Right ventricle myocardium inferior (tissue), 1 donor: ENCODE results near the gene STAMBPL1. TPM values are rescaled to one million over a fixed set of nuclear protein-coding genes. Genes with fewer than 3 reads are reported as not detected.
A peak's percentile ranks its signal among the peaks of the same experiment; 100 is the strongest.
"Not testable (repeated sequence)": the region's sequence is repeated elsewhere in the genome, so short reads cannot be mapped to it uniquely, and the experiment has no call there.

Experiments
- ATAC-seq: fragments of 200-7000 bp; cut with Tn5 transposase; one replicate; pipeline ENCODE4 v1.9.1; 2020; ENCODE audit warnings: mild to moderate bottlenecking, moderate library complexity
- DNase-seq: peaks from one replicate; pipeline ENCODE4 v3.0.0; 2021; ENCODE audit errors: missing footprints
- intact Hi-C: fragments of 100-400 bp; cut with DNase I; formaldehyde crosslinking; loops from one replicate; pipeline ENCODE4 v1.11.0; 2022
- total RNA-seq: library from RNA; stranded (reverse); fragmentation: NEBNext Ultra II Directional; extraction: Animal tissue kit (Norgen Biotek cat#: 25700); gene quantifications from one replicate; pipeline ENCODE4 v1.2.1, GENCODE V29; 2021
- donor health status: DM: no; HTN: yes; CAD: no; lungs with severe emphysema.

Gene STAMBPL1
- total RNA-seq, 1 donor from 2014 or later: 2.0 TPM

DNA sequence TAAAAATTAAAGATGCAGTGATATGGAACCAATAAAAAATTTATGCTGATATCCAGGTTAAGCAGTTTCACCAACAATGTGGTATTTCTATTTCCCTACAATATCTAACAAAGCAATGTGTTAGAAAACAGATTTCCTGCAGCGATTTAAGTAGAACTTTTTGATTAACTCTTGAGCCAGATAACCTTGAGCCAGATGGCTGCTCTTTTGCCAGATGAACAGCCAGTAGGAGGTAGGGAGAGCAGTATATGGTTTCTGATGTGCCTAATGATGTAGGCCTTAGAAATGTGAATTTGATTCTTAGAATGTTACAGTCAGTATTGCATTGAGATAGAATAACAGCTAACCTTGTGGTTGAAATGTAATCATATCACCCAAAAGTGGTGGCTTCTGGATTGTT is 31.1 kb downstream of the STAMBPL1 start:
- intact Hi-C loops: no loop called here
- DNase-seq (no peak), ATAC-seq (no peak)

DNA sequence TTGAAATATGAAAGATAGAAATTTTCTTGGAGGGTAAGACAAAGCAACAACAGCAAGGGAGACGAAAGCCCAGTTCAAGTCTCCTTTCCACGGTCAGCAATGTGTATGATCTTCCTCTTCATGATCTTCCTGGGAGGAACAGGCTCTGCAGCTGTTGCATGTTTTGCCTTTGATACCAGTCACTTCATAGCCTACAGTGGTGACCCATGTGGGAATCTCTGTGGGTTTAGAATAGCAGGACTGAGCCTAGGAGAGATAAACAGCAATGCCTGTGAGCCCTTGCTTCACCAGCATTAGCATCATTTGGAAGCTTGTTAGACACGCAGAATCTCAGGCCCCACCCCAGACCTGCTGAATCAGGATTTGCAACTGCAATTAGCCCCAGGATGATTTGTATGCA is 31.8 kb downstream of the STAMBPL1 start:
- intact Hi-C loops: no loop called here
- ATAC-seq: no peak
- DNase-seq: no peak

DNA sequence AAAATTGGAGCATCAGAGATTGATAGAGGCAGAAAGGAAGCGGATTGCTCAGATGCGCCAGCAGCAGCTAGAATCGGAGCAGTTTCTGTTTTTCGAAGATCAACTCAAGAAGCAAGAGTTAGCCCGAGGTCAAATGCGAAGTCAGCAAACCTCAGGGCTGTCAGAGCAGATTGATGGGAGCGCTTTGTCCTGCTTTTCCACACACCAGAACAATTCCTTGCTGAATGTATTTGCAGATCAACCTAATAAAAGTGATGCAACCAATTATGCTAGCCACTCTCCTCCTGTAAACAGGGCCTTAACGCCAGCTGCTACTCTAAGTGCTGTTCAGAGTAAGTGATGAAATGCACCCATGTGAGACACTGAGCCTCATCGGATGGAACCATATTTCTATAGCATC is 33.1 kb downstream of the STAMBPL1 start:
- intact Hi-C loops: no loop called here
- peak; percentile 46 for ATAC-seq

DNA sequence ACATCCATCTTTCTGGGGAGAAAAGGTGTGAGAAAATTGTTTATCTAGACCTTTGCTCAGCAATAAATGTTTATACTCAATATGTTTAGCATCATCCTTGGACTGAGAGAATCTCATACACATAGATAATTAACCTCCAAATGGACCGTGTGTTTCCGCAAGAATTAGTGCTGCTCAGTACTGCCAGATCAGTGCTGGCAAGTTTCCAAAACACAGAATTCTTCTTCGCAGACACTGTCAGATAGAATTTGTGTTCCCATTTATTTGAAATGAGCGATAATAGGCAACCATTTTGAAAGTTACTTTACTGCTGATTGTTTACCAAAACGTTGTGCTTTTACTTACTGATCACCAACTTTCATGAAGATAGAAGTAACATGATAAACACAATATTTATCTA is 33.7 kb downstream of the STAMBPL1 start:
- ATAC-seq (no peak), DNase-seq (no peak)
- intact Hi-C loops: no loop called here

More for the DNA sequence above, 33.1 kb downstream of the STAMBPL1 start:
- DNase-seq: no peak

DNA sequence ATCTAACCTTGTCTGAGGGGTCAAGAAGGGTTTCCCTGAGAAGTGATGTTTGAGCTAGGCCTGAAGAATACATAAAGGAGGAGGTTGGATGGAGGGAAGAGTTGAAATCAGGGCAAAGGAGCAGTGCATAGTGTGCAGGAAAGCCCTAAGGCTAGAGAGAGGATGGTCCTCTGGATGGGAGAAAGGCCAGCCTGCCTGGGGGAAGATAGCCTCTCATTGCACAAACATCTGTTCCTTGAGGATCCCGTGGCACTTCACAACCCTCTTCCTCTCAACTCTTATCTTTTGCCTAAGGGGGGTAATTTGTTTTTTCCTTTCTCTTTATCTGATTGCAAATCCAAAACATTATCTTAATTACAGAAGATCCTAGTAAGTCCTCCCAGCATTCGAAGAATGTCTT is 35.7 kb downstream of the STAMBPL1 start:
- DNase-seq (no peak), ATAC-seq (no peak)
- intact Hi-C loops: no loop called here

DNA sequence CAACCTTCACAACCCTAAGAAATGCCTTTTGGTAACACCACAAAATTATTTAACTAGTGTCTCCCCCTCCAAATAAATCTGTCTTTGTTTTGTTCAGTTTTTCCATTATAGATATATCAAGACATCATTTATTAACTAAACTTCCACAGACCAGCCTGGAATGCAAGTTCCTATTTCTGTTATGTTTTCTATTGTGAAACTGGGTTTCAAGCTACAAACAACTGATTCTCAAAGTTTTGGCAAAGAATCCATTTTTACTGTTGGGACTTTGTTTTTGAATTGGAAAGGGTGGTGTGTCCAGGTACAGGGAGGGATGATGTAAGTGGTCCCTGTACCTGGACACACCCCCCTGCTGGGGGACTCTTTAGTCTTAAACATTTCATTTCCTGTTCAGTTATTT is 36.2 kb downstream of the STAMBPL1 start:
- DNase-seq (no peak), ATAC-seq (no peak)
- intact Hi-C loops: no loop called here

DNA sequence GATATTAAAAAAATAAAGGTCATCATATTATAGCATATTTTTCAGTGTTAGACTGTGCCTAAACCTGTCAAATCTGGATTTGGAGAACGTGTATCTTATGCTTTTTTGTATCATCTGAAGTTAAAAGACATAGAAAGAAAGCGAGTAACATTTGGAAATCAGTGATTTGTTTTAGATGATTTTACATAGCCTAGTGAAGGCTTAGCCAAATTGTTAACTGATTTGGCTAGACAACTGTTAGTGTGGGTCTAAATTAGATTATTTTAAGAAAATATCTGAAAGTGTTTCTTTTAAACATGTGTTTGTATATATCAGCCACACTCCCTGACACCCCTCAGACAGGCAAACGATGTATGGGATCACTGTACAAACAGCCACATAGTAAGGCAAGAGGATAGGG is 36.9 kb downstream of the STAMBPL1 start:
- DNase-seq: no peak
- no peak for ATAC-seq
- intact Hi-C loops: no loop called here

DNA sequence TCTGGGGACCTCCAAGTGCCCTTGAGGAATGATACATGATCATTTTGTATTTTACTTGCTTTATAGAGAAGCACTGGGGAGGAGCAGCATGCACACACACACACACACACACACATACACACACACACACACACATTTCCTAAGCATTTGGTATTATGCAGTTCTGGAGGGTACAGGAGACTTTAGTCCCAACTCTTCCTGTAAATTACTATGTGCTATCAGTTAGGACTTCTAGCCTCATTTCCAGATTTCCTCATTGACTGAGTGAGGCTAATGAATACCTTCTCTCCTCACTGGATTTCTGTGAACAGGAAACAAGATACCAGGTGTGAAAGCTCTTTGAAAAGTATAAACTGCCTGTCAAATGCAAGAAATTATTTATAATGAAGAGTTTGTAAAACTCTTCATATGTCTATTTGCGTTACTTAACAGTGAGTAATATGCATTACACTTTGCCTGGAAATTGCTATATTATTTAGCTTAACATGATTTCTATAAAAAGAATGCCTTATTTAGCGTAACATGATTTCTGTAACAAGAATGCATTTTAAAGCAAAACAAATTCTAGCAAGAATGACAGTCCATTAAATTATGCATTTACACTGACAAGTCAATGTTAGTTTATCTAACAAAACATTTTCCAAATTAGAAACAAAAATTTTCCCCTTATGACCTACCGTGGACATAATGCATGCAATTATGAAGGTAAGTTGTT is 38.3 kb downstream of the STAMBPL1 start:
- ATAC-seq (no peak), DNase-seq (no peak)
- intact Hi-C loops: no loop called here

DNA sequence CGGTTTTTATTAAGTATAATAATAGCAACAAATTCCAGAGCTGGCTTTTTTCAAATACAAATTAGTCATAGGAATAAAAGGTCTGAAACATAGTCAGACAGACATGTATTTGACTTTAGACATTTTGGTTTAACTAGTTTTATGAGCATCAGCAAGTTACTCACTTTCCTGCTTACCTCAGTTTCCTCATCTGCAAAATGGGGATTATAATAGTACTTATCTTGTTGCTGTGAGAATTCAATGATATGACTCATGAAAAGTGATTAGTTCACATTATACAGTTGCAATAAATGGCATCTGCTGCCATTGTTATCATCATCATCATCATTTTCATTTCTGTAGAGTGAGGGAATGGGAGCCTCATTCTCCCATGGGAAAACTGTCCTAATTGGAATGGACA is 39.0 kb downstream of the STAMBPL1 start:
- ATAC-seq (no peak), DNase-seq (no peak)
- intact Hi-C loops: no loop called here

DNA sequence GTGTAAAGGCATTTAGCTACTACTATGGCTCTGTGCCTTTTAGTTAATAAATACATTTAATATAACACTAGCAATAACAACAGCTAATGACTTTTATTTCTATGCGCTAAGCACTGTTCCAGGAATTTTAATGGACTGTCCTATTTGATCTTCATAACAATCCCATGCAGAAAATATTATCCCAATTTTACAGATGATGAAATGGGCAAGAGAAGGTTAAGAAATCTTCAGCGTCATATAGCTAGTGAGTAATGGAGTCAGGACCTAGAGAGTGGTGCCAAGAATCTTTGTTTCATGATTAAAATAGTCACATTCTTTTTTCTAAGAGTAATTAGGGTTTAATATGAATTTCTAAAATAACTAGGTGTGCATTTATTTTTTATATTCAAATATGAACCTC is 40.2 kb downstream of the STAMBPL1 start:
- DNase-seq: no peak
- intact Hi-C loops: no loop called here
- no peak for ATAC-seq

DNA sequence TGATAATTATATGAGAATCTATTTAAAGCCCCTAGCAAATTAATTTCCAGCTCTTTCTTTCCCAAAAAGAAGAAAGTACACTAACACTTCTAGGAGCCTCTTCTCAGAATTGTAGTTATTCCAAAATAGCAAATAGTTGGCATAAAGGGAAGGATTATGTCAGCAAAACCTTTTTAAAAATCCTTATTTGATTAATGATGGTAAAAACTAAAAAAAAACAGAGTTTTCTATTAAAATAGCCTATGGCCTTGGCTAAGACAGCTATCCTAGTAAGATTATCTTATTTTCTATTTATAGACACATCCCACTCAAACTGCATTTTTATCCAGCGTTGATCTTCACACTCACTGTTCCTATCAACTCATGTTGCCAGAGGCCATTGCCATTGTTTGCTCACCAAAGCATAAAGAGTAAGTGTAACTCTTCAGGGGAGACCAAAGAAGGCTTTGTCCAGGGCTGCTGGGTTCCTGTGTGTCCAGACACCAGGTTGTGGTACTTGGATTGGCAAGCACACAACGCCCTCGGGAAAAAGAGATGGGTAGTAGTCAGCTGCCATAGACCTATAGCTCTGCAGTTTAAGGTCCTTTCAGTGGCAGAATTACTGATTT is 41.0 kb downstream of the STAMBPL1 start:
- DNase-seq: no peak
- ATAC-seq: no peak
- intact Hi-C loops: no loop called here

DNA sequence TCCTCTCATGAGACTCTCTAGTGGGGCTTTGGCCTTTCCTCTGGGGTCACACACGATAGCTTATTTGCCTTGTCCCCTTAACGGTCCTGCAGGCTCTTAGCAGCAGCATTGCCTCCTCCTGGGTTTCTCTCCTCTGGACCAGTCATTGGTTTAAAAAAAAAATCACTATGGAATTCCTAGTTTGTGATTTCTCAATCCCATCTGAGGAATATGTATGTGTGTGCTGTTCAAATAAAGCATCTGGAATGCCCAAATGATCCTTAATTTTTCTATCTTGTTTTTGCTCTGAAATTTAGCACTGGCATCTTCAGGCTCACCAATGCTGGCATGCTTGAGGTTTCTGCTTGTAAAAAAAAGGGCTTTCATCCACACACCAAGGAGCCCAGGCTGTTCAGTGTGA is 42.0 kb downstream of the STAMBPL1 start:
- intact Hi-C loops: no loop called here
- ATAC-seq (no peak), DNase-seq (no peak)

DNA sequence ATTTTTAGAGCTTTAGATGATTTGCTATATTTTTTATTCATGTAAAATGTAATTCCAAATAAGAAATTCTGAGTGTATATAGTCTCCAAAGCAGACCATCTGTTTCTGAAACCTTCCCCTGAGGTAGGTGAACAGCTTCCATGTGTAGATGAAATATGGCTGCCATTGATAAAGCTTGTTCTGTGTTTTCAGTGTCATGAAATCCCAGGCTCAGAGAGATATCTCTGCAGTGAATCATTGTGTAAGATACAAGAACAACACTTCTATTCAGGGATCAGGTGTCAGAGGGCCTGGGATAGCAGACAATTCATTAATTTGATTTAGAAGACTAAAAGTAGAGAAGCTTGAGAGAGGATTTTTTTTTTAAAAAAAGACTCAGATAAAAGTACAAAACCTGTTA is 43.5 kb downstream of the STAMBPL1 start:
- DNase-seq: no peak
- intact Hi-C loops: no loop called here
- ATAC-seq: no peak

DNA sequence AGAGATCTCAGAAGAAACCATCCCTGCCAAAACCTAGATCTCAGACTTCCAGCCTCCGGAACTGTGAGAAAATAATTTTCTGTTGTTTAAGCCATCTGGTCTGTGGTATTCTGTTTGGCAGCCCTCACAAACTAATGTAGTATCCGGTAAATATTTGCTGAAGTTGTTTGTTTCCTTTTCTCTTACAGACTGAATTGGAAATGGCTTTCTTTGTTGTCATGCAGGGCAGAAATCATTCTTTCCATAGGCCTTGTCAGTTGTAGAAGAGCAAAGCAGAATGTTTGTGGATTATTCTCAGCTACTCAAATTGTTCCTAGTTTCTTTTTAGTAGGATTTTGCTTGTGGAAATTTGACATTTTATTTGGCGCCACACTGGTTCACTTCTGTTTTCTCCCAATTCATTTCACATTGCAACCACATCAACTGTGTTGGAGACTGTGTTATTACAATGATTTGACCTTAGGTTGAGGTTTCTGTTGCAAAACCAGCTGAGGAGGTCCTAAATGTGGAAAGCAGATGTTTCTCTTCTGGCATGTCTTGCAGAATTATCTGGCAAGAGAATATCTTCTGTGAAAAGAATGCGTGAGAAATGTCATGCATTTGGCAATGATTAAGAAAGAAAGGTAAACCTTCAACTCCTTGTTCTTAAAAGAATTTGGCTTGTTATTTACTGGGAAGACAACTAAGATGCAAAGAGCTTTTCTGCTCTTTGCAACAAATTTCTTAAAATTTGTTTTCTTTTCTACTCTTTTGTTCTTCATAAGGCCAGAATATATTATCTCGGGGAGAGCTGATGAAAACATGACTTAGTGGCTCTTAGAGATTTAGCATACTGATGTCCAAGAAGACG is 46.7 kb downstream of the STAMBPL1 start:
- intact Hi-C loops: loop anchor here (2.0 kb wide), 1 partner anchor 44 kb away; no protein-coding TSS in a partner anchor
- DNase-seq (no peak), ATAC-seq (peak; percentile 81)

DNA sequence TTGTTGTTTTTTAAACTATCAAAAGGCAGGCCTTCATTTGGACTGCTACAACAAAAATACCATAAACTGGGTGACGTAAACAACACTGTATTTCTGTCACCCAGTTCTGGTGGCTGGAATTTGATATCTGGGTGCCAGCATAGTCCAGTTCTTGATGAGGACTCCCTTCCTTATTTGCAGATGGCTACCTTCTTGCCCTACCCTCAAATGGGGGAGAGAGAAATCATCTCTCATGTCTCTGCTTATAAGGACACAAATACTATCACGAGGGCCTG is 47.3 kb downstream of the STAMBPL1 start:
- ATAC-seq (no peak), DNase-seq (no peak)
- intact Hi-C loops: loop anchor here (2.0 kb wide), 1 partner anchor 45 kb away; no protein-coding TSS in a partner anchor

DNA sequence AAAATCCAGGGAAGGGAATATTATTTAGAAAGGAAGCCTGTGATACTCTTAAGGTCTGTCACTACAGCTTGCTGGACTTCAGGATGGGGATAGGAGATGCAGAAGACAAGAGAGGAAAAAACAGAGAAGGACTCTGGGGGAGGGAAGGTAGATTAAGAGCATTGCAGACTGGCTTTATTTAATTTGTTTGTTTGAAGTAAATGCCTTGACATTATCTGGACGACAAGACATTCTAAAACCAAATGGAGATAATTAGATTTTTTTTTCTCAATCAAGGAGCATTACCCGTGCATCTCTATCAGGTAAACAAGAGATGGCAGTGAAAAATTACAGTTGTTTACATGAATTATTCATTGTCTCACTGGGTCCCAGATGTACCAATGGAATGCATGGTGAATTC is 48.2 kb downstream of the STAMBPL1 start:
- intact Hi-C loops: no loop called here
- DNase-seq: no peak
- ATAC-seq: no peak

DNA sequence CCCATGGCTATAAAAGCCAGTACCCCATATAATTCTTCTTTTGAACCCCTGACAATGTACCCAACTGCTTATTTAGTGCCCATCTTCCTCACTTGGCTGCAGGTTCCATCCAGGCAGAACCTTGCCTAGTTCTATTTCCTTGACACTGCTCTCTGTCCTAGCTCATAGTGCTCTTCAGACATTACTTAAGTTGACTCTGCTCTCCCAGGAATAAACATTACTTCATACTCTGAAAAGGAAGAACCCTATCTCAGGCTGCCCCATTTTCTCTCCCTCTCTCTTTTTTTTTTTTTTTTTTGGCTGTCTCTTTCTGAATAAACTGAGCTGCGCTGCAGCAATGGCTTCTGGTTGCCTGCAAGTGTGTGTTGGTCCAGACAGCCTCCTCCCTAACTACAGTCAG is 51.5 kb downstream of the STAMBPL1 start:
- ATAC-seq (peak; percentile 66), DNase-seq (no peak)
- intact Hi-C loops: no loop called here

DNA sequence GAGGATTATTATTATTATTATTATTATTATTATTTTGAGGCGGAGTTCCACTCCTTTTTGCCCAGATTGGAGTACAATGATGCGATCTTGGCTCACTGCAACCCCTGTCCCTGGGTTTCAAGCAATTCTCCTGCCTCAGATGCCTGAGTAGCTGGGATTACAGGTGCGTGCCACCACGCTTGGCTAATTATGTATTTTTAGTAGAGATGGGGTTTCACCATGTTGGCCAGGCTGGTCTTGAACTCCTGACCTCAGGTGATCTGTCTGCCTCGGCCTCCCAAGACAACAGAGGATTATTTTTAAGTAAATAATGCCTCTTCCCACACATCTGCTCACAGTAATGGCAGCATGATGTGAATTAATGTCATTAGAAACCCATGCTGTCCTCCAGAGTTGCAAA is 52.0 kb downstream of the STAMBPL1 start:
- intact Hi-C loops: loop anchor here (1.0 kb wide), 1 partner anchor 97 kb away; no protein-coding TSS in a partner anchor
- not testable (repeated sequence) for DNase-seq, ATAC-seq

DNA sequence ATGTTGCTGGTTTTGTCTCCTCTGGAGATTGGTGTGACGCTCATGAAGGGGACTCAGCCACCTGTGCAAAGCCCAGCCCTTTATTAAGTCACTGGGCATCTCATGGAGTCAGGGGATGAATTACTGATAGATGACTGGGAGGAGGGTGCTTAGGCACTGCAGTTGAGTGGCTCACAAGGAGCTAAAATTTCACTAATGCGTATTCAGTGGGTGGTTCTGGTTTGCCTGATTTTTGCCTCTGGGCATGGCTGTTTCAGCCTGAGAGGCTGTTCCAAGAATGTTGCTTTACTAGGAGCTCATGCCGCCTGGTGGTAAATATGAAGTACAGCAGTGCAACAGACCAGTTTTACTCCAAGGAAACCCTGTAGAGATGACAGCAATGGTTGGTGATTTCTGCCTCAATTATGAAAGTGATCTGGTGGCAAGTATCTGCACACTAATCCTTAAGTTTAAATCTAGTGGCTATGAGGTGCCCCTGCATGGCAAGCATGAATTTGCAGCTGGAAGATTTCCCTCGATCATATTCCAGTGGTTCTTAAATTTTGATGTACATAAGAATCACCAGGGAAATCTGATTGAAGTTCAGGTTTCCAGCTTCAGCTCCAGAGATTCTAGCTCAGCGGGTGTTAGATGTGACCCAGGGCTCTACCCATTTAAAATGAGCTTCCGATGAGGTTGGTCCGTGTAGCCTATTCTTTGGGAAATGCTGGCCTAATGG is 52.7 kb downstream of the STAMBPL1 start:
- intact Hi-C loops: loop anchor here (1.0 kb wide), 1 partner anchor 97 kb away; no protein-coding TSS in a partner anchor
- ATAC-seq (peak; percentile 74), DNase-seq (no peak)
